Cardiac ventricle fibroblast (primary cell): Measurements from ENCODE around the gene CHRDL1. TPM values are rescaled to one million over a fixed set of nuclear protein-coding genes. Genes with fewer than 3 reads are reported as not detected.

Source experiments
- total RNA-seq: library from RNA; depleted of rRNA; stranded (reverse); fragments of >200 nt; gene quantifications from 2 replicates; pipeline ENCODE4 v1.2.3, GENCODE V29; 2015

Gene CHRDL1, protein sequence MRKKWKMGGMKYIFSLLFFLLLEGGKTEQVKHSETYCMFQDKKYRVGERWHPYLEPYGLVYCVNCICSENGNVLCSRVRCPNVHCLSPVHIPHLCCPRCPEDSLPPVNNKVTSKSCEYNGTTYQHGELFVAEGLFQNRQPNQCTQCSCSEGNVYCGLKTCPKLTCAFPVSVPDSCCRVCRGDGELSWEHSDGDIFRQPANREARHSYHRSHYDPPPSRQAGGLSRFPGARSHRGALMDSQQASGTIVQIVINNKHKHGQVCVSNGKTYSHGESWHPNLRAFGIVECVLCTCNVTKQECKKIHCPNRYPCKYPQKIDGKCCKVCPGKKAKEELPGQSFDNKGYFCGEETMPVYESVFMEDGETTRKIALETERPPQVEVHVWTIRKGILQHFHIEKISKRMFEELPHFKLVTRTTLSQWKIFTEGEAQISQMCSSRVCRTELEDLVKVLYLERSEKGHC
- total RNA-seq: 6.0 and 7.7 TPM in 2 replicates

DNA sequence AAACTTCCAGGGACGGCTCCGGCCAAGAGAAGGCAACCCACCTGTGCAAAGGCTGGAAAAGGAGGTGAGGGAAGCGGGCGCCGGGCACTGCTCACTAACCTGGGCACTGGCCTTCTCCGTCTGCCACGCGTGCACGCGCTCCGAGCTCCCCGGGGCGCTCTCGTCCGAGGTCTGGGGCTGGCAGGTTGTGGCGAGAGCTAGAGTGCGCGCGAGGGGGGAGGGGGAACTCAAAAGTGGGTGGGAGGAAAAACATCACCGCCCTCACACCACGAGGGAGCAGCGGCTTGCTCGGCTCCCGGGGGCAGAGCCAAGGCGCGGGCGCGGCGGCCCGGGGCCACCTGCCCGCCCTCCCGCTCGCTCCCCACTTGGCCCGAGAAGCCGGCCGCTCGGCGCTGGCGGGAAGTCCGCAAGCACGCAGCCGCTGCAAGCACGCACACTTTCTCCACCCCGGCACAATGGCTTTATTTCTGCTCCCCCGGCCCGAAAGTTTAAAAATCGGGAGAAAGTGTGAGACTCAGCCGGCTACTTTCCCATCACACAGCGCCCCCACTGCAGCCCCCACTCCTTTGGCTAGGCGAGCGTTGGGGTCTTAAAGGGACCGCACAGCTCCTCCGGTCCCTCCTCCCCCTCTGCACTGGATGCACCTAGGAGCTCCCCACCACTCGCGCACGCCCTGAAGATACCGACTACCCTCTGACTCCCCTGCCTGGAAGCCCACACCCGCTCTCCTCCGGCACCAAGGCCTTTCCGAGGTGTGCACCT lies at the start of gene CHRDL1:
Gene CHRDL1, minus strand, starts transcription at position 173 of the 762 bp plus-strand sequence. CDS start 3,636 bp downstream, outside the sequence.

